ENCODE measurements around the gene KRT32. TPM values are rescaled to one million over a fixed set of nuclear protein-coding genes. Genes with fewer than 3 reads are reported as not detected.

Gene KRT32
- total RNA-seq, 1 donor from 2014 or later = not detected

Other genes with a start within 250 kb of the KRT32 start
- not detected in 2 replicates for gene KRTAP9-2, start 240.7 kb downstream of the KRT32 start, total RNA-seq
- not detected in 2 replicates for gene KRTAP9-3, start 234.9 kb downstream of the KRT32 start, total RNA-seq
- gene KRTAP9-8, start 229.4 kb downstream of the KRT32 start, total RNA-seq = not detected in 2 replicates
- not detected in 2 replicates for gene KRTAP9-4, start 217.7 kb downstream of the KRT32 start, total RNA-seq
- not detected in 2 replicates for gene KRTAP9-9, start 212.0 kb downstream of the KRT32 start, total RNA-seq
- not detected in 2 replicates for gene KRTAP9-6, start 202.0 kb downstream of the KRT32 start, total RNA-seq
- gene KRTAP9-7, start 191.7 kb downstream of the KRT32 start, total RNA-seq = not detected in 2 replicates
- gene KRTAP29-1, start 164.5 kb downstream of the KRT32 start, total RNA-seq = not detected in 2 replicates
- gene KRTAP16-1, start 158.1 kb downstream of the KRT32 start, total RNA-seq = not detected in 2 replicates
- gene KRTAP17-1, start 151.7 kb downstream of the KRT32 start, total RNA-seq = not detected in 2 replicates
- gene KRT33A, start 116.6 kb downstream of the KRT32 start, total RNA-seq = not detected in 2 replicates
- not detected in 2 replicates for gene KRT33B, start 97.6 kb downstream of the KRT32 start, total RNA-seq
- 0.05 and 26.4 TPM in 2 replicates for gene KRT34, start 85.1 kb downstream of the KRT32 start, total RNA-seq
- gene KRT31, start 69.8 kb downstream of the KRT32 start, total RNA-seq = not detected in 2 replicates
- not detected in 2 replicates for gene KRT37, start 42.8 kb downstream of the KRT32 start, total RNA-seq
- gene KRT38, start 26.4 kb downstream of the KRT32 start, total RNA-seq = not detected in 2 replicates
- not detected in 2 replicates for gene KRT35, start 13.8 kb upstream of the KRT32 start, total RNA-seq
- not detected in 2 replicates for gene KRT36, start 22.5 kb upstream of the KRT32 start, total RNA-seq
- not detected in 2 replicates for gene KRT13, start 38.2 kb upstream of the KRT32 start, total RNA-seq
- gene KRT15, start 51.5 kb upstream of the KRT32 start, total RNA-seq = 0.99 and 2.8 TPM in 2 replicates
- 844 and 5,183 TPM in 2 replicates for gene KRT19, start 60.9 kb upstream of the KRT32 start, total RNA-seq
- not detected in 2 replicates for gene KRT9, start 104.7 kb upstream of the KRT32 start, total RNA-seq
- gene KRT14, start 119.5 kb upstream of the KRT32 start, total RNA-seq = 0.25 and 4.2 TPM in 2 replicates
- 0.70 and 7.5 TPM in 2 replicates for gene KRT16, start 145.4 kb upstream of the KRT32 start, total RNA-seq
- 4.1 and 95.2 TPM in 2 replicates for gene KRT17, start 157.2 kb upstream of the KRT32 start, total RNA-seq
- gene EIF1, start 221.5 kb upstream of the KRT32 start, total RNA-seq = 65.3 and 499 TPM in 2 replicates
- gene GAST, start 244.9 kb upstream of the KRT32 start, total RNA-seq = not detected in 2 replicates